GM18868 (cell line): ENCODE results near the gene ACSF2.

Experiments
- ATAC-seq: cut with Tn5 transposase; IDR thresholded peaks from one replicate; pipeline ENCODE4 v1.9.1; 2021; ENCODE audit warnings: mild to moderate bottlenecking, moderate library complexity; ENCODE audit not compliant: unreplicated experiment

Gene ACSF2

GRCh38 chr17:50437409-50437808 is 11.4 kb downstream of the ACSF2 start:
- no peak for ATAC-seq

- no peak for ATAC-seq
These were observed 13.0 kb downstream of the ACSF2 start for GRCh38 chr17:50439008-50439407.

- no peak for ATAC-seq
These were observed 14.3 kb downstream of the ACSF2 start for GRCh38 chr17:50440172-50440837.

GRCh38 chr17:50440838-50441829 is 15.1 kb downstream of the ACSF2 start:
- ATAC-seq, result no peak

- no peak for ATAC-seq
These were observed 17.5 kb downstream of the ACSF2 start for GRCh38 chr17:50443505-50443974.

- no peak for ATAC-seq
These were observed 19.1 kb downstream of the ACSF2 start for GRCh38 chr17:50444841-50445715.

- no peak for ATAC-seq
These were observed 19.8 kb downstream of the ACSF2 start for GRCh38 chr17:50445730-50446325.

GRCh38 chr17:50447870-50448595 is 22.0 kb downstream of the ACSF2 start:
- no peak for ATAC-seq

- ATAC-seq, result no peak
These were observed 22.6 kb downstream of the ACSF2 start for GRCh38 chr17:50448643-50449042.

- no peak for ATAC-seq
These were observed 26.1 kb downstream of the ACSF2 start for GRCh38 chr17:50451943-50452629.

GRCh38 chr17:50452630-50453300 is 26.7 kb downstream of the ACSF2 start:
- ATAC-seq, result peak; percentile 58

- no peak for ATAC-seq
These were observed 27.9 kb downstream of the ACSF2 start for GRCh38 chr17:50453901-50454300.

GRCh38 chr17:50457621-50458020 is 31.6 kb downstream of the ACSF2 start:
- no peak for ATAC-seq

GRCh38 chr17:50458270-50458669 is 32.3 kb downstream of the ACSF2 start:
- ATAC-seq, result no peak

GRCh38 chr17:50458701-50459676 is 33.0 kb downstream of the ACSF2 start:
- no peak for ATAC-seq

- ATAC-seq, result no peak
These were observed 33.7 kb downstream of the ACSF2 start for GRCh38 chr17:50459756-50460155.

GRCh38 chr17:50460831-50461526 is 35.0 kb downstream of the ACSF2 start:
- ATAC-seq, result no peak
